ENCODE measurements around the gene STXBP5. TPM values are rescaled to one million over a fixed set of nuclear protein-coding genes. Genes with fewer than 3 reads are reported as not detected.

Gene STXBP5
- total RNA-seq, 2 experiments from 2014 or later: 19.6 to 21.2 TPM

DNA sequence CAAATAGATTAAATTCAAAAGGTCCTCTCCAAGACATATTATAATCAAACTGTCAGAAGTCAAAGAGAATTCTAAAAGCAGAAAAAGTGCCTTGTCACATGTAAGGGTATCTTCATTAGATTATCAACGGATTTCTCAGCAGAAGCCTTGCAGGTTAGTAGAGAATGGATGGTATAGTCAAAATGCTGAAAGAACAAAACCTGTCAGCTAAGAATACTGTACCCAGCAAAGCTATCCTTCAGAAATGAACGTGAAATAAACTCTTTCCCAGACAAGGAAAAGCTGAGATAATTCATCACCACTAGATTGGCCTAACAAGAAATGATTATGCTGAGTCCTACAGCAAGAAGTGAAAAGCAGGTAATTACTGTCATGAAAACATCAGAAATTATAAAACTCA is 92.9 kb downstream of the STXBP5 start:
- peaks cover 48% of the 10 kb centered on the region for H3K36me3 Mint-ChIP-seq (ENCODE audit: low read depth)
- no peak overlapping the region for H3K27ac Mint-ChIP-seq
- CTCF ChIA-PET: no interaction called here
- peaks cover 12% of the 10 kb centered on the region for H3K4me1 Mint-ChIP-seq (ENCODE audit: low read depth)
- DNase-seq (no peak), ATAC-seq (no peak)
- no peak overlapping the region for H3K4me3 Mint-ChIP-seq
- H3K9me3 Mint-ChIP-seq (ENCODE audit: insufficient read depth): peaks cover 19% of the 10 kb centered on the region
- POLR2A ChIA-PET: no interaction called here
- H3K27me3 Mint-ChIP-seq (ENCODE audit: low read depth): no peaks in the 10 kb centered on the region

DNA sequence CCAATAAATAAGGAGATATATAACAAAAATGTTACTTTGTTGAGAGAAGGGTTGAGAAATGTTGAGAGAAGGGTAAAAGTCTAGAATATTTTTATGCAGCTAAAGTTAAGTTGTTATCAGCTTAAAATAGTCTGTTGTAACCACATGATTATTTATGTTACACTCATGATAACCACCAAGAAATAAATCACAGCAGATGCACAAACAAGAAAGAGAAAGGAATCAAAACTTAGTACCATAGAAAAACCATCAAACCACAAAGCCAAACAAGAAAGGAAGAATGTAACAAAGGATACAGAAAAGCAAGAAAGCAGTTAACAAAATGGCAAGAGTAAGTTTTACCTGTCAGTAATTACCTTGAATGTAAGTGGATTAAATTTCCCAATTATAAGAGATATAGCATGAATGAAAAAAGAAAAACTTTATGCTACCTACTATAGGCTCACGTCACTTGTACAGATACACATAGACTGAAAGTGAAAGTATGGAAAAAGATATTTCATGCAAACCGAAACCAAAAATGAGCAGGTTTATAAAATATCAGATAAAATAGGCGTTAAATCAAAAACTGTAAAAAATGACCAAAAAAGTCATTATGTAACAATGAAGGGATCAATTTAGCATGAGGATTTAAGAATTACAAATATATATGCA is 93.6 kb downstream of the STXBP5 start:
- DNase-seq (no peak), ATAC-seq (no peak)
- no peaks in the 10 kb centered on the region for H3K27me3 Mint-ChIP-seq (ENCODE audit: low read depth)
- peaks cover 19% of the 10 kb centered on the region for H3K9me3 Mint-ChIP-seq (ENCODE audit: insufficient read depth)
- ChIA-PET POLR2A (no interaction called here), CTCF (no interaction called here)
- H3K4me3 Mint-ChIP-seq: no peak overlapping the region
- no peak overlapping the region for H3K27ac Mint-ChIP-seq
- H3K4me1 Mint-ChIP-seq (ENCODE audit: low read depth): peaks cover 12% of the 10 kb centered on the region
- H3K36me3 Mint-ChIP-seq (ENCODE audit: low read depth): peaks cover 50% of the 10 kb centered on the region

DNA sequence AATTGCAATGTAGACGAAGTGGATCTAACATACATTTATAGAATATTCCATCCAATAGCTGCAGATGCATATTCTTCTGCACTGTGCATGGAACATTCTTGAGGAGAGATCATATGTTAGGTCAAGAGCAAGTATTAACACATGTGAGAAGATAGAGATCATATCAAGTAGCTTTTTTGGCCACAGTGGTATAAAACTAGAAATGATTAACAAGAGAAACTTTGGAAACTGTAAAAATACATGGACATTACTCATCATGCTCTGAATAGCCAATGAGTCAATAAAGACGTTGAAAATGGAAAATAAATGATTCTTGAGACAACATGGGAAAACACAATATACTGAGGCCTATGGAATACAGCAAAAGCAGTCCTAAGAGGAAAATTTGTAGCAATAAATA is 94.2 kb downstream of the STXBP5 start:
- DNase-seq: no peak
- ChIA-PET CTCF (no interaction called here), POLR2A (no interaction called here)
- Mint-ChIP-seq H3K4me3 (no peak overlapping the region), H3K36me3 (ENCODE audit: low read depth) (peaks cover 50% of the 10 kb centered on the region), H3K27ac (no peak overlapping the region), H3K4me1 (ENCODE audit: low read depth) (peaks cover 12% of the 10 kb centered on the region), H3K27me3 (ENCODE audit: low read depth) (no peaks in the 10 kb centered on the region), H3K9me3 (ENCODE audit: insufficient read depth) (peaks cover 23% of the 10 kb centered on the region)
- ATAC-seq: no peak

DNA sequence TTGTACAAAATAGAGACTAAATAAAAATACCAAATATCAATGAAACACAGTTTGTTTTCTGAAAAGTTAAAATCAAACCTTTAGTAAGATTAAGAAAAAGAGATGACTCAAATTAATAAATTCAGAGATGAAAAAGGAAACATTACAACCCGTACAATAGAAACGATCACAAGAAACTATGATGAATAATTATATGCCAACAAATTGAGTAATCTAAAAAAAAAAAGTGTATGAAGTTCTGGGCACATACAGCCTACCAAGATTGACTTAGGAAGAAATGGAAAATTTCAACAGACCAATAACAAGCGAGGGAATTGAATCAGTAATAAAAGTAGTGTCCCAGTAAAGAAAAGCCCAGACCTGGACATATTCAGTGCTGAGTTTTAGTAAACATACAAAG is 94.8 kb downstream of the STXBP5 start:
- no peak overlapping the region for H3K27ac Mint-ChIP-seq
- no peak for DNase-seq
- POLR2A ChIA-PET: no interaction called here

DNA sequence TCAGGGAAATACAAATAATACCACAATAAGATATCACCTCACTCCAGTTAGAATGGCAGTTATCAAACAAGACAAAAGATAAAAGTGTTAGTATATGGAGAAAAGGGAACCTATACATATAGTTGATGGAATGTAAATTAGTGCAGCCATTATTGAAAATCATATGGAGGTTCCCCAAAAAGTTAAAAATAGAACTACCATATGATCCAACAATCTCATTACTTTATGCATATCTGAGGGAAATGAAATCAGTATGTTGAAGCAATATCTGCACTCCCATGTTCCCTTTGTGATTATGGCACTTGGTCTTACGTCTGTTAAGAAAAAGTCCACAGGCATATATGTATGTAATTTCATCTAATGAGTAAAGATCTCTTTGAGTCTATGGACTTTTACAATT is 96.9 kb downstream of the STXBP5 start:
- CTCF ChIA-PET: no interaction called here
- no peak for ATAC-seq
- POLR2A ChIA-PET: no interaction called here
- H3K36me3 Mint-ChIP-seq (ENCODE audit: low read depth): peaks cover 51% of the 10 kb centered on the region
- peaks cover 26% of the 10 kb centered on the region for H3K9me3 Mint-ChIP-seq (ENCODE audit: insufficient read depth)
- H3K4me3 Mint-ChIP-seq: no peak overlapping the region
- no peak for DNase-seq
- H3K27ac Mint-ChIP-seq: no peak overlapping the region
- no peaks in the 10 kb centered on the region for H3K27me3 Mint-ChIP-seq (ENCODE audit: low read depth)
- H3K4me1 Mint-ChIP-seq (ENCODE audit: low read depth): peaks cover 12% of the 10 kb centered on the region

More for the DNA sequence above, 94.8 kb downstream of the STXBP5 start:
- Mint-ChIP-seq H3K4me1 (ENCODE audit: low read depth) (peaks cover 12% of the 10 kb centered on the region), H3K27me3 (ENCODE audit: low read depth) (no peaks in the 10 kb centered on the region), H3K9me3 (ENCODE audit: insufficient read depth) (peaks cover 28% of the 10 kb centered on the region), H3K4me3 (no peak overlapping the region), H3K36me3 (ENCODE audit: low read depth) (peaks cover 53% of the 10 kb centered on the region)
- ATAC-seq: no peak
- CTCF ChIA-PET: no interaction called here

DNA sequence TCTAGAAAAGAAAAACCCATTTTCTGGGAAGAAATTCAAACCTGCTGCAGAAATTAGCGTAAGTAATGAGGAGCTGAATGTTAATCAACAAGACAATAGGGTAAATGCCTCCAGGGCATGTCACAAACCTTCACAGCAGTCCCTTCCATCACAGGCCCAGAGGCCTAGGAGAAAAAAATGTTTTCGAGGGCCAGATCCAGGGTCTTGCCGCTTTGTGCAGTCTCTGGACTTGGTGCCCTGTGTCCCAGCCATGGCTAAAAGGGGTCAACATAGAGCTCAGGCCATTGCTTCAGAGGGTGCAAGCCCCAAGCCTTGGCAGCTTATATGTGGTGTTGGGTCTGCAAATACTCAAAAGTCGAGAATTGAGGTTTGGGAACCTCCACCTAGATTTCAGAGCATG is 99.8 kb downstream of the STXBP5 start:
- DNase-seq: no peak
- H3K9me3 Mint-ChIP-seq (ENCODE audit: insufficient read depth): peaks cover 15% of the 10 kb centered on the region
- H3K27me3 Mint-ChIP-seq (ENCODE audit: low read depth): no peaks in the 10 kb centered on the region
- no peak overlapping the region for H3K27ac Mint-ChIP-seq
- H3K36me3 Mint-ChIP-seq (ENCODE audit: low read depth): peaks cover 30% of the 10 kb centered on the region
- H3K4me1 Mint-ChIP-seq (ENCODE audit: low read depth): no peaks in the 10 kb centered on the region
- no peak overlapping the region for H3K4me3 Mint-ChIP-seq
- ChIA-PET POLR2A (no interaction called here), CTCF (interaction anchor here (0.6 kb wide), 1 partner anchor 1458 kb away, joined by 5 read pairs; no protein-coding TSS in a partner anchor)
- no peak for ATAC-seq

DNA sequence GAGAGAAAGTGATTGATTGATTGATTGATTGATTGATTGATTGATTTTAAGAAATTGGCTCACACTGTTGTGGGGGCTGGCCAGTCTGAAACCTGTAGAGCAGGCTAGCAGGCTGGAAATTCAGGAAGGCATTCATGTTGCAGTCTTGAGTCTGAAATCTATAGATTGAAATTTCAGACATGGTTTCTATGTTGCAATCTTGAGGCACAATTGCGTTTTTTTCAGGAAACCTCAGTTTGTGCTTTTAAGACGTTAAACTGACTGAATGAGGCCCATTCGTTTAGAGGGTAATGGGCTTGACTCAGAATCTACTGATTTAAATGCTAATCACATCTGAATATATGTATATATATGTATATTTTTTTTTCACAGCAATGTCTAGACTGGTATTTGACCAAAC is 106.3 kb downstream of the STXBP5 start:
- ATAC-seq (no peak), DNase-seq (no peak)
- POLR2A ChIA-PET: no interaction called here
- Mint-ChIP-seq H3K4me3 (no peak overlapping the region), H3K27ac (no peak overlapping the region), H3K9me3 (ENCODE audit: insufficient read depth) (no peaks in the 10 kb centered on the region), H3K4me1 (ENCODE audit: low read depth) (no peaks in the 10 kb centered on the region), H3K27me3 (ENCODE audit: low read depth) (no peaks in the 10 kb centered on the region), H3K36me3 (ENCODE audit: low read depth) (peaks cover 13% of the 10 kb centered on the region)
- CTCF ChIA-PET: no interaction called here

DNA sequence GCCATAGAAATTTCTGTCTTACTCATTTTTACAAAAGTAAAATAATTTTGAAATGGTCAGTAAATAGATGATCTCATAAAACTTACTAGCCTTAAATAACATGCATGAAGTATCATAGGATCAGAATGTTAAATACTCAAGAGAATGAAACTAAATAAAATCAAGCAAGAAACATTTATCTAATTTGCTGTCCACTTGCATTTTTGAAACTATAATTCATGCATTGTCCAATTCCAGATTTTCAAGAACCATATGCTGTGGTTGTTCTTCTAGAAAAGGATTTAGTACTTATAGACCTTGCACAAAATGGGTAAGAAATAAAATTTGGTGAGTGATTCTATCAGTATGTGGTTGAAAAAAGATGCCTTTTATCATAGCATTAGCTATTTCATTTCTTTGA is 107.0 kb downstream of the STXBP5 start:
- H3K27ac Mint-ChIP-seq: no peak overlapping the region
- H3K9me3 Mint-ChIP-seq (ENCODE audit: insufficient read depth): no peaks in the 10 kb centered on the region
- no peaks in the 10 kb centered on the region for H3K27me3 Mint-ChIP-seq (ENCODE audit: low read depth)
- no peaks in the 10 kb centered on the region for H3K4me1 Mint-ChIP-seq (ENCODE audit: low read depth)
- no peak overlapping the region for H3K4me3 Mint-ChIP-seq
- CTCF ChIA-PET: no interaction called here
- ATAC-seq: no peak
- H3K36me3 Mint-ChIP-seq (ENCODE audit: low read depth): peaks cover 15% of the 10 kb centered on the region
- no peak for DNase-seq
- POLR2A ChIA-PET: no interaction called here

DNA sequence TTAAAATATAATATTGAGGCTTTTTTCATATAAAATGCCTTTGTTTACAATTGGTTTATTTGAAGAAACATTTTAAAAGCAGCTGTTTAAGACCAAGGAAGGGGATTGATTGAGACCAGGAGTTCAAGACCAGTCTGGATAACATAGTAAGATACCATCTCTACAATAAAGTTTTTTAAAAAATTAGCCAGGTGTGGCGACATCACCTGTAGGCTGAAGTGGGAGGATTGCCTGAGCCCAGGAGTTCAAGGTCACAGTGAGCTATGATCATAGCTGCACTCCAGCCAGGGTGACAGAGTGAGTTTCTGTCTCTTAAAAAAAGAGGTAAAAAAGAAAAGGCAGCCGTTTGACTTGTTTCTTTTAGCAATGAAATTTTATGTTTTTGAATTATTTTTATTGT is 117.0 kb downstream of the STXBP5 start:
- Mint-ChIP-seq H3K27me3 (ENCODE audit: low read depth) (no peaks in the 10 kb centered on the region), H3K36me3 (ENCODE audit: low read depth) (peaks cover 27% of the 10 kb centered on the region), H3K9me3 (ENCODE audit: insufficient read depth) (no peaks in the 10 kb centered on the region), H3K4me3 (no peak overlapping the region), H3K27ac (no peak overlapping the region), H3K4me1 (ENCODE audit: low read depth) (peaks cover 16% of the 10 kb centered on the region)
- ChIA-PET POLR2A (interaction anchor here (1.2 kb wide), 1 partner anchor 118 kb away, joined by 3 read pairs; no protein-coding TSS in a partner anchor), CTCF (no interaction called here)
- no peak for DNase-seq
- no peak for ATAC-seq

DNA sequence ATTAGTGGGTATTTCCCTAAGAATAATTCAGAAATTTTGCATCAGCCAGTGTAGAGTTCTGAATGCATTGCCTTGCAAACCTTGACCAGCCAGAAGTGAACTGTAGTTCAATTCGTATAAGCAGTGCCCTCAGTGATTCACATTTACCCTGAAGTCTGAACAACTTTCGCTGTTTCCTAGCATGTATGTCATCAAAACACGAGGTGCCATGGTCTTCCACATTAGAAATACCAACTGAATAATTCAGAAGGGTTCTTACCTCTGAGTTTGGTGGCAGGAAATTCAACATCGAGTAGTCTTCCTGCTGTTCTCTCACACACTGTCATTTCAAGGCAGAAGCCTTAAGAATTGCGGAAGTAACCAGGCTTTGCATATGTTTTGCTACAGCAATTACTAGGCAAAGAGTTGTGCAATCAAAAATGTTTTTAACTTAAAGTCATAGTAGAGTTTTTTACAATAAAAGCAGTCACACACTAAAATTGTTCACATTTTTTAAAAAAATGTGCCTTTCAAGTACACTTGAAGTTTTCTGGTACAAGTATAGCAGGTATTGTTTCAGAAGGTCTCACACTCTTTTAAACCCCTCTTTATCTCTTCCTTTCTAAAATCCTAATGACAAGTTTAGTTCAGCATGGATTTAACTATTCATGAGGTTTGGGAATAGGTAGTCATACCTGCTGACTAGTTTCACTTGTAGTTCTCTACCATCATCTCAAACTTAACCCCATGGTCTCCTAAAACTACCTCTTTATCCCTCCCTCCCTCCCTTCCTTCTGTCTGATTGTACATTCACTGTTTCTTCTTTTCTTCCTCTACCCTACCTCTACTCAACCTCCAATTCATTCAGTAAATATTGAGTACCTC is 118.3 kb downstream of the STXBP5 start:
- POLR2A ChIA-PET: no interaction called here
- H3K9me3 Mint-ChIP-seq (ENCODE audit: insufficient read depth): no peaks in the 10 kb centered on the region
- H3K4me3 Mint-ChIP-seq: peak overlapping the region; percentile 51
- H3K36me3 Mint-ChIP-seq (ENCODE audit: low read depth): peaks cover 33% of the 10 kb centered on the region
- ATAC-seq: peak; percentile 88
- H3K4me1 Mint-ChIP-seq (ENCODE audit: low read depth): peaks cover 16% of the 10 kb centered on the region
- H3K27me3 Mint-ChIP-seq (ENCODE audit: low read depth): no peaks in the 10 kb centered on the region
- peak overlapping the region; percentile 78 for H3K27ac Mint-ChIP-seq
- CTCF ChIA-PET: no interaction called here
- peak; percentile 42 for DNase-seq

DNA sequence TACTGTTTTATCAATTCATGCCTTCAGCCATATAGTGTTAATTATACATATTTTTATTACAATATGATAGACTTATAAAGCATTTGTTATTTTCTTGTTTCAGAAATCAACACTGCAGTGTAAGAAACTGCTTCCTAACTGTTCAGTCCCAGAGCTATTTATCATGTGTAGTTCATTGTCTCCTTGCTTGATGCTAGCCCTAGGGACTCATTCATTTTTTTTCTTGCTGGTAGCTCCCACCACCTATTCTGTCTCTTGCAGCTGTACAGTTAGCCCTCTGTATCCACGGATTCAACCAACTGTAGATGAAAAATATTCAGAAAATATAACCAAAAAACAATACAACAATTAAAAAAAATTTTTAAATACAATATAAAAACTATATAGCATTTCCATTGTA is 121.3 kb downstream of the STXBP5 start:
- H3K4me3 Mint-ChIP-seq: no peak overlapping the region
- DNase-seq (no peak), ATAC-seq (no peak)
- H3K36me3 Mint-ChIP-seq (ENCODE audit: low read depth): peaks cover 33% of the 10 kb centered on the region
- ChIA-PET CTCF (no interaction called here), POLR2A (no interaction called here)
- H3K27me3 Mint-ChIP-seq (ENCODE audit: low read depth): no peaks in the 10 kb centered on the region
- no peaks in the 10 kb centered on the region for H3K9me3 Mint-ChIP-seq (ENCODE audit: insufficient read depth)
- H3K27ac Mint-ChIP-seq: no peak overlapping the region
- H3K4me1 Mint-ChIP-seq (ENCODE audit: low read depth): peaks cover 16% of the 10 kb centered on the region

DNA sequence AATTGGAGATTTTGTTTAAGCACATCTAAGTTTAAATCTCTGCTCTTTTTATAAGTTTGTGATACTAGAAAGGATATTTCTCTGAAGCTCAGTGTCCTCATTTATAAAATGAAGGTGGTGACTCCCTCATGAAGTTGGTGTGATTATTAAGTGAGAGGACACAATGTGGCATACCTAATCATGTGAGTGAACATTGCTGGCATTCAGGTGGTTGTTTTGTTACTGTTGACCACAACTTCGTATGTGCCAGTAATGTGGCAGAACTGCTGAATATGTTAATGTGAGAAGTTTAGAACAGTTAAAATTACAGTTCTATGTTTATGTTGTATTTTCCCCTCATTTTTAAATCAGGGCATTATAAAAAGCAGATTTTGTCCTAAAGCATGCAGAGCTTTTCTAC is 127.2 kb downstream of the STXBP5 start:
- ChIA-PET POLR2A (no interaction called here), CTCF (interaction anchor here (0.8 kb wide), 1 partner anchor 10 kb away, joined by 3 read pairs; no protein-coding TSS in a partner anchor)
- H3K4me3 Mint-ChIP-seq: no peak overlapping the region
- H3K4me1 Mint-ChIP-seq (ENCODE audit: low read depth): no peaks in the 10 kb centered on the region
- ATAC-seq (no peak), DNase-seq (no peak)
- H3K27me3 Mint-ChIP-seq (ENCODE audit: low read depth): no peaks in the 10 kb centered on the region
- peaks cover 25% of the 10 kb centered on the region for H3K36me3 Mint-ChIP-seq (ENCODE audit: low read depth)
- no peak overlapping the region for H3K27ac Mint-ChIP-seq
- H3K9me3 Mint-ChIP-seq (ENCODE audit: insufficient read depth): no peaks in the 10 kb centered on the region
